SU-DHL-6 (cell line): ENCODE measurements around the gene TMOD2.

ENCODE experiments used
- H2AFZ ChIP-seq: fragments of 200-600 bp; sonication (generic); 2 replicates; pipeline ENCODE4 v1.6.1; 2014; ENCODE audit warnings: low read depth, mild to moderate bottlenecking, moderate library complexity, mixed read lengths, antibody characterized with exemption, low read length; ENCODE audit not compliant: severe bottlenecking
- H3F3A ChIP-seq: fragments of 200-600 bp; shearing (Covaris generic); 2 replicates; pipeline ENCODE4 v1.6.0; 2016; ENCODE audit warnings: antibody characterized with exemption, mild to moderate bottlenecking; ENCODE audit not compliant: insufficient read depth
- H3K27ac ChIP-seq: fragments of 200-600 bp; sonication (generic); 2 replicates; pipeline ENCODE4 v1.5.1; 2016; ENCODE audit warnings: low read depth, mild to moderate bottlenecking, low read length, moderate library complexity, mixed read lengths
- H3K27me3 ChIP-seq: fragments of 200-600 bp; sonication (generic), shearing (Covaris generic); 2 replicates; pipeline ENCODE4 v1.6.0; 2014; ENCODE audit warnings: mild to moderate bottlenecking, low read length
- H3K36me3 ChIP-seq: fragments of 200-600 bp; sonication (generic); 2 replicates; pipeline ENCODE4 v1.6.1; 2014; ENCODE audit warnings: mild to moderate bottlenecking, low read length, mixed read lengths
- H3K4me2 ChIP-seq: fragments of 300-600, 200-600 bp; shearing (Covaris generic), sonication (generic); 2 replicates; pipeline ENCODE4 v1.6.0; 2014; ENCODE audit warnings: low read length, low read depth, mild to moderate bottlenecking; ENCODE audit not compliant: poor library complexity, severe bottlenecking
- H3K4me3 ChIP-seq: fragments of 200-600 bp; sonication (generic); 2 replicates; pipeline ENCODE4 v1.5.1; 2014; ENCODE audit warnings: antibody characterized with exemption, low read length, mild to moderate bottlenecking, mixed read lengths; ENCODE audit not compliant: insufficient read depth, poor library complexity, severe bottlenecking
- H3K79me2 ChIP-seq: fragments of 200-600 bp; sonication (generic); 2 replicates; pipeline ENCODE4 v1.6.1; 2014; ENCODE audit warnings: mild to moderate bottlenecking, low read length, moderate library complexity; ENCODE audit not compliant: insufficient read depth
- H3K9ac ChIP-seq: fragments of 200-600 bp; sonication (generic); 2 replicates; pipeline ENCODE4 v1.7.0; 2014; ENCODE audit warnings: mild to moderate bottlenecking, low read length
- H3K9me2 ChIP-seq: fragments of 200-600 bp; sonication (generic); replicated peaks from 2 replicates; pipeline ENCODE4 v1.6.1; 2014; ENCODE audit warnings: low read length; ENCODE audit not compliant: insufficient read depth
- H3K9me3 ChIP-seq: fragments of 200-600 bp; sonication (generic); 2 replicates; pipeline ENCODE4 v1.6.1; 2014; ENCODE audit warnings: low read length, mixed read lengths; ENCODE audit not compliant: insufficient read depth
- H4K20me1 ChIP-seq: fragments of 200-600 bp; sonication (generic); 2 replicates; pipeline ENCODE4 v1.6.1; 2014; ENCODE audit warnings: low read depth, mild to moderate bottlenecking, antibody characterized with exemption, low read length, moderate library complexity, mixed read lengths
- CTCF ChIP-seq: fragments of 200-600 bp; sonication (generic); IDR thresholded peaks from one replicate; pipeline ENCODE4 v1.5.1; 2017; ENCODE audit warnings: antibody characterized with exemption, mild to moderate bottlenecking, low read length, moderate library complexity; ENCODE audit not compliant: insufficient read depth, poor library complexity, severe bottlenecking
- EZH2phosphoT487 ChIP-seq: fragments of 200-600 bp; sonication (generic), shearing (Covaris generic); conservative IDR thresholded peaks from 2 replicates; pipeline ENCODE4 v1.6.1; 2018; ENCODE audit warnings: mild to moderate bottlenecking, antibody characterized with exemption, low read length, moderate library complexity, mixed read lengths

The TMOD2 gene

GRCh38 chr15:51775967-51776816 lies 24.8 kb downstream of the TMOD2 start:
- Histone ChIP-seq H3K9me2 (no peaks in the 10 kb centered on the region), H3K79me2 (no peaks in the 10 kb centered on the region), H3K4me3 (no peak overlapping the region), H2AFZ (no peak overlapping the region), H3K9ac (no peak overlapping the region), H3K36me3 (no peaks in the 10 kb centered on the region), H3K27me3 (no peaks in the 10 kb centered on the region), H3K4me2 (no peak overlapping the region), H3K9me3 (no peaks in the 10 kb centered on the region), H3F3A (no peaks in the 10 kb centered on the region), H3K27ac (no peak overlapping the region), H4K20me1 (no peaks in the 10 kb centered on the region)
- TF ChIP-seq CTCF = peak; percentile 75
- no peak for TF ChIP-seq EZH2phosphoT487

GRCh38 chr15:51776952-51777569 lies 25.7 kb downstream of the TMOD2 start:
- no peak overlapping the region for H2AFZ ChIP-seq
- H3F3A ChIP-seq = no peaks in the 10 kb centered on the region
- H3K9me3 ChIP-seq = no peaks in the 10 kb centered on the region
- H3K27me3 ChIP-seq = no peaks in the 10 kb centered on the region
- no peak overlapping the region for H3K4me3 ChIP-seq
- H4K20me1 ChIP-seq = no peaks in the 10 kb centered on the region
- H3K9me2 ChIP-seq = no peaks in the 10 kb centered on the region
- no peaks in the 10 kb centered on the region for H3K79me2 ChIP-seq
- no peak overlapping the region for H3K4me2 ChIP-seq
- no peaks in the 10 kb centered on the region for H3K36me3 ChIP-seq
- H3K27ac ChIP-seq = no peak overlapping the region
- H3K9ac ChIP-seq = no peak overlapping the region
- no peak for TF ChIP-seq EZH2phosphoT487
- TF ChIP-seq CTCF = peak; percentile 62

GRCh38 chr15:51780636-51781035 lies 29.2 kb downstream of the TMOD2 start:
- Histone ChIP-seq H3K4me2 (no peak overlapping the region), H3K9me2 (no peaks in the 10 kb centered on the region), H3K27me3 (no peaks in the 10 kb centered on the region), H3K27ac (no peak overlapping the region), H3K36me3 (no peaks in the 10 kb centered on the region), H3F3A (no peaks in the 10 kb centered on the region), H3K9me3 (no peaks in the 10 kb centered on the region), H3K79me2 (no peaks in the 10 kb centered on the region), H2AFZ (no peak overlapping the region), H3K9ac (no peak overlapping the region), H3K4me3 (no peak overlapping the region), H4K20me1 (no peaks in the 10 kb centered on the region)
- TF ChIP-seq EZH2phosphoT487 (no peak), CTCF (no peak)
